Stimulated activated CD8-positive, alpha-beta memory T cell treated with anti-CD3 and anti-CD28 coated beads, Interleukin-7, amount 100 ng/mL, for 24 hours (primary cell): ENCODE results near the gene NUP98.
"Not testable (repeated sequence)": the region's sequence is repeated elsewhere in the genome, so short reads cannot be mapped to it uniquely, and the experiment has no call there.

Experiments used
- DNase-seq: peaks from one replicate; pipeline ENCODE4 v3.0.0-alpha.2; 2020; ENCODE audit warnings: low read depth

The NUP98 gene

GRCh38 chr11:3826721-3827120 lies 29.4 kb upstream of the NUP98 start:
- no peak for DNase-seq

GRCh38 chr11:3825473-3826154 lies 28.3 kb upstream of the NUP98 start:
- no peak for DNase-seq

DNA sequence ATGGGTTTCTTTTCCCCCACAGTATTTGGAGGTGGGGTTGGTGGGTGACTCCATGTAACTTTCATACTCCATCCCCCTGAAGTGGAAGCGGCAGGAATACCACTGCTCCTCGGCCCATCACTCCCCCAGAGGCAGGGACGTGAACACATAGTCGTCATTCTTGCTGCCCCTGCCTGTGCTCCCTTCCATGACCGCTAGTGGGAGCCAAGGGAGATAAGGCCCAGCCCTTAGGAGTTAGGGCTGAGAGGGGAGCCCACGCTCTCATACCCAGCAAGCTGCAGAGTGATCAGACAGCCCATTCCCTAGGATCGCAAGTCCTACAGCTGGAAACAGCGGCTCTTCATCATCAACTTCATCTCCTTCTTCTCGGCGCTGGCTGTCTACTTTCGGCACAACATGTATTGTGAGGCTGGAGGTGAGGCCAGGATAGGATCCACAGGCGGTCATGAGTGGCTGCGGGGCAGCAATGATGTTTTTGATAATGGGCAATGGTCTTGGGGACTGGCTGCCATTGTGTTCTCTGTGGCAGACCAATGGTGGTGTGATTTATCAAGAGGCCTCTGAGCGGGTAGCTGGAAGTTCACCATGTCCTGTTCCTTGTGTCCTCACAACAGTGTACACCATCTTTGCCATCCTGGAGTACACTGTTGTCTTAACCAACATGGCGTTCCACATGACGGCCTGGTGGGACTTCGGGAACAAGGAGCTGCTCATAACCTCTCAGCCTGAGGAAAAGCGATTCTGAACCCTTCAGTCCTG lies 27.5 kb upstream of the NUP98 start:
- DNase-seq = peak; percentile 59

DNA sequence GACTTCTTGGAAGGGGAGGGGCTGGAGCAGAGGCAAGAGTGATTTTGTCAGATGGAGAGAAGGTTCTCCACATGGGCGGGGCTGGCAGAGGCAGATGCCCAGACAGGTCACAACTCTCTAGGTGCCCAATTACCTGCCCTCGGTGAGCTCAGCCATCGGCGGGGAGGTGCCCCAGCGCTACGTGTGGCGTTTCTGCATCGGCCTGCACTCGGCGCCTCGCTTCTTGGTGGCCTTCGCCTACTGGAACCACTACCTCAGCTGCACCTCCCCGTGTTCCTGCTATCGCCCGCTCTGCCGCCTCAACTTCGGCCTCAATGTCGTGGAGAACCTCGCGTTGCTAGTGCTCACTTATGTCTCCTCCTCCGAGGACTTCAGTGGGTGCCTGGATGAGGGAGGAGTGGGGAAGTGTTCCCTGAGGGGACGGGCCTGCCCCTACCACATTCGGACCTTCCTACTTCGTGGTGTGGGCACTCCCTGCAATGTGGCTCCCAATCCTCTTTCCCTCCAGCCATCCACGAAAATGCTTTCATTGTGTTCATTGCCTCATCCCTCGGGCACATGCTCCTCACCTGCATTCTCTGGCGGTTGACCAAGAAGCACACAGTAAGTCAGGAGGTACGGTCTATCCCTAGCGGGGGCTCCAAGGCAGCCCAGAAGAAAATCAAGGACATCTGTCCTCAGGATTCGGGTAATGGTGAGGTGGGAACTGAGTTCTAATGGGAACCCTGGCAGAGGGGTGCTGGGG lies 26.6 kb upstream of the NUP98 start:
- DNase-seq = no peak

DNA sequence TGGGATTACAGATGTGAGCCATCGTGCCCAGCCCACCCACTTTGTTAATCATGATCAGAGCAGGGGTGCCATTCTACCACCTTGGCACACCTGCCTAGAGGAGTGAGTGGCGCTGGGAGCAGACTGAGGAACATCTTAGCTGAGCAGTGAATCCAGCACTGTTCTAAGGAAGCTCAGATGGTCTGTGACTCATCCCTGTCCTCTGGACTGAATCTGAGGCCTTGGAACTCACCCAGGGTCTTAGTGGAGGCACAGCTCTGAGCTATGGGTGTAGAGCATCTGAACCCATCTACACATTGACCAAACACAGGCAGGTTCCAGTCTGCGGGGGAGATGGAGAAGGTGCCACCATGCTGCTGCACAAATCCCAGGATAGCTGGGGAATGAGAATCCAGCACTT lies 25.9 kb upstream of the NUP98 start:
- DNase-seq = no peak

- DNase-seq = no peak
Observed at GRCh38 chr11:3822312-3822711, 25.0 kb upstream of the NUP98 start.

GRCh38 chr11:3820971-3821370 lies 23.6 kb upstream of the NUP98 start:
- DNase-seq = no peak

- DNase-seq = no peak
Observed at GRCh38 chr11:3817181-3817800, 19.9 kb upstream of the NUP98 start.

- no peak for DNase-seq
Observed at GRCh38 chr11:3816673-3817072, 19.3 kb upstream of the NUP98 start.

DNA sequence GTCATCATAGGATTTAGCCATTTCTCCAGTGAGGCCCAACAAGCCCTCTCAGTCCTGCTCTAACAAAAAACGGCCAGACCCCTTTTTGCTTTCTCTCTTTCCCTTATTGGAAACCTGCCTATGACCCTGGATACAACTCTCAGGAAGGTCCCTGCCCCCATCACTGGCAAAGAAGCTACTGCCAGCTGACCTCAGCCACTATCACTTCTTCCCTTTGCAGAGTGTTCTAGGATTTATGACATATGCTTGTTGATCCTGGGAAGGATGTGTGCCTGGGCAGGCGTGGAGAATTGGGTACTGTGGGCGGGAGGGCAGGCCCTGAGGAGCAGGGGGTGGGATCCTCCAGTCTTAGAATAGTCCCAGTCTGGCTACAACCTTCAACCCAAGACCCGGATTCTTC lies 18.5 kb upstream of the NUP98 start:
- DNase-seq = no peak

GRCh38 chr11:3814832-3815231 lies 17.5 kb upstream of the NUP98 start:
- DNase-seq = not testable (repeated sequence)

DNA sequence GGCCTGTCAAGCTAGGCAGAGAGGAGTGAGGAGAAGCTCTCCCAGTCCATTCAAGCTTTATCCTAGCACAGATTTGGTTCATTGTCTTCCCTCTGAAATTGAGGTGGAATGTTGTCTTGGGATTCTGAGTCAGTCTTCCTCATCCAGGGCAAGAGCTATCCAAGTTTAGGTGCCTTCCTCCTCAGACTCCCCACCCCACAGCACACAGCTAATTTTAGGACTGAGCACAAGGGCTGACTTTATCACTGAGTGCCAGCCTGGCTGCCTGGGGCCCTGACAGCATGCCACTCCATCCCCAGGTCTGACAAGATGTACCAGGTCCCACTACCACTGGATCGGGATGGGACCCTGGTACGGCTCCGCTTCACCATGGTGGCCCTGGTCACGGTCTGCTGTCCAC lies 13.6 kb upstream of the NUP98 start:
- no peak for DNase-seq

GRCh38 chr11:3810446-3810845 lies 13.1 kb upstream of the NUP98 start:
- DNase-seq = no peak

DNA sequence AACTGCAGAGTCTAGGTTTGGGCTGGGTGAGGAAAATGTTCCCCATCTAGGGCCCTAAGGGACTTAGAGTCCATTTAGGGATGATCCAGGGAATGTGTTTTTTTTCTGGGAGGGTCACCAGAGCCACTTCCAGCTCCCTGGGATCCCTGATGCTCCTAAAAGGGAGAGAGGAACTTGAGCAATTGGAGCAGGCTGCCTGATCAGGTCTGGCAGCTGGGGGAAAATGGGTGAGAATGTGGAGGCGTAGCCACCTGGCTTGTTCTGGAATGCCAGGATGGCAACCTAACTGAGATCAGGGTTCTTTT lies 12.2 kb upstream of the NUP98 start:
- DNase-seq = no peak

- no peak for DNase-seq
Observed at GRCh38 chr11:3808861-3809623, 11.7 kb upstream of the NUP98 start.

DNA sequence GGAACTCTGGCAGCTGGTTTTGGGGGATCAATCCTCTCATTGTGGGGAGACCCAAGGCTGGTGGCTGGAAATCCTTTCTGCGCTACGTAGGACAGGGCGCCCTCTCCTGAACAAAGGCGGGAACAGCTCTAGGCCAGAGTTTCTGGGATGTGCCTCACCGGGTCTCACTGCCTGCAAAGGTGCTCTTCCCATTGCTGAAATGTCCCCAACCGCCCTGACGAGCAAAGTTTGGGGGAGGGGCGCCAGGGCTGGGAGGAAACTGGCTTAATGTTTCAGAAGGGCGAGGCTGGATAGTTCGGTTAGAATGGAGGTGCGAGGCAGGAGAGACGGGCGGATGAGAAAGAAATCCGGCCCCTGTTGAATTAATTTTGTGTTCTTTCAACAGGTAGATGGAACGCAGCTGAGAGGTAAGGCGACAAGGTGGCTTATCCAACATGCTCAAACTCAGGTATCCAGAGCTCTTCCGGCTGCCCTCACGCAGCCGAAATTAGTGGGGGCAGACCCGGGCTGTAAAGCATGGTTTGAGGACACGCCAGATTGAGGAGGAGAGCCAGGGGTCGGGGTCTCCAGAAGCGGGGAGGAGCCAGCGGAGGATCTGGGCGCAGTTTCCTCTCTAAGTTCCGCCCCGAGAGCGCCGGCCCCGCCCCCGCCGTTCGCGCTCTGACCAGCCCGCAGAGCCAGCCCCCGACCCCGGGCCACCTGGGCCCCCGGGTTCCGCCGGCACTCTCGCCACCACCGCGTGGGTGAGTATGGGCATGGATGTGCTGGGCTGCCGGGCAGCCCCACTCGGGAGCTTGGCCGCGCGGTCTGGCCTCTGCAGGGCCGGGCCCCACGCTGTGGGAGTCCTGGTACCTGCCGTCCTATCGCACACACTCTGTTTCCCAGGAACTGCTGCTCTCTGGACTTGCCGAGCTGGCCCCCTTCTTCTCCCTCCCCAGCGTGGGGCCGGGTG lies 10.8 kb upstream of the NUP98 start, which contains the start of gene PGAP2:
TSS of gene PGAP2 (plus strand) at position 652 of the 952 bp plus-strand sequence. CDS start 2,700 bp downstream, outside the sequence.
- no peak for DNase-seq

DNA sequence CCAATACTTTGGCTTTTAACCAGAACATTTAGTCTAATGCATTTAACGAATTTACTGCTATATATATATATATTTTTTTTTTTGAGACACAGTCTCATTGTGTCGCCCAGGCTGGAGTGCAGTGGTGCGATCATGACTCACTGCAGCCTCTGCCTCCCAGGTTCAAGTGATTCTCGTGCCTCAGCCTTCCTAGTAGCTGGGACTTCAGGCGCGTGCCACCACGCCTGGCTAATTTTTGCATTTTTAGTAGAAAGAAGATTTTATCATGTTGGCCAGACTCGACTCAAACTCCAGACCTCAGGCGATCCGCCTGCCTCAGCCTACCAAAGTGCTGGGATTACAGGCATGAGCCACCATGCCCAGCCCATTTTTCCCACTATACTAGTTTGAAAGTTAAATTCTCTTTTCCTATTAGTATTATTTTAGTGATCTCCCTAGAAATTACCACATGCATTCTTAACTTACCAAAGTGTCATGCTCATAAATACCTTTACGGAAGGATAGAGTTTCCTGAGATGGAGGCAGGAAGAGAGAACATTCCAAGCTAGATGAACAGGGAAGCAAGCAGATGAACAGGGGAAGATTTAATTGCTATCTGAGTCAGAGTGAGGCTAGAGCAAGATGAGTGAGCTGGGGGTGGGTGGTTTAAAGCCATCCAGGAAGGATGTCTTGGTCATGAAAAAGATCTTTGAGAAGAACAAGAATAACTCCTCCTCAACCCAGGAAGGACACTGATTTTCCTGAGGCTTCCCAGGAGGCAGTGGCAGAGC lies 6.6 kb upstream of the NUP98 start:
- DNase-seq = no peak

DNA sequence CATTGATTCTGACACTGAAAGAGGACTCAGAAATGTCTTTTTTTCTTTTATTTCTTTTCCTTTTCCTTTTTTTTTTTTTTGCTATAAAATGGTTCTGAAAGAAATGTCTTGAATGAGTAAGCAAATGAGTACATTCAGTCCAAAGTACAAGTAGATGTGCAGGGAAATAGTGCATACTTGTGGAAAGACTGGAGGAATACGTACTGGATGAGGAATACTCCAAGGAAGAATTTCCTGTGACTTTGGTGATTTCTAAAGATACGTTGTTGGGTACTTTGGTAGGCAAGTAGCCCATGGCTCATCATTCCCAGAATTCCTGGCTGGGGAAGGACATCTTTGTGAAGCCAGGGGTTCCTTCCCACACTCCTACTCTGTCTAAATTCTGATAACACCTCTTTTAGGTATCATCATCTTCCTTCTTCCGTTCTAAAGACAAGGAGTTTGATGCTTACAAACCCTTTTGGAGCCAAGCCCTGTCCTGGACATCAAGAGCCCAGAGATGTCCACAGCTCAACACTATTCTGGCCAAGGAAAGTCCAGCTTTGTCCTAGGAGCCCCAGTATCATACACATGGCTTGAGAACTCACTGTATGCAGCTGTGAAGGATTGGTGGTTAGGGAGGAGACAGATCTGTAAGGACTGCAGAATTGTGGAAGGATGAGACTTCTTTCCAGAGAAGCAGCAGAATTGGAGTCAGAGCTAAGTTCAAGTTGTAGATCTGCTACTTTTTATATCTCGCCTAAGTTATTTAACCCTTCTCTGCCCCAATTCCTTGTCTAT lies 4.8 kb upstream of the NUP98 start:
- no peak for DNase-seq

- no peak for DNase-seq
Observed at GRCh38 chr11:3799873-3800272, 2.5 kb upstream of the NUP98 start.
